GM19372 (cell line): ENCODE measurements around the gene OPN1MW3.
"Not testable (repeated sequence)": the region's sequence is repeated elsewhere in the genome, so short reads cannot be mapped to it uniquely, and the experiment has no call there.

Experiments
- ATAC-seq: cut with Tn5 transposase; IDR thresholded peaks from one replicate; pipeline ENCODE4 v1.9.1; 2021; ENCODE audit warnings: mild to moderate bottlenecking, low read depth, moderate library complexity; ENCODE audit not compliant: unreplicated experiment

Gene OPN1MW3

DNA sequence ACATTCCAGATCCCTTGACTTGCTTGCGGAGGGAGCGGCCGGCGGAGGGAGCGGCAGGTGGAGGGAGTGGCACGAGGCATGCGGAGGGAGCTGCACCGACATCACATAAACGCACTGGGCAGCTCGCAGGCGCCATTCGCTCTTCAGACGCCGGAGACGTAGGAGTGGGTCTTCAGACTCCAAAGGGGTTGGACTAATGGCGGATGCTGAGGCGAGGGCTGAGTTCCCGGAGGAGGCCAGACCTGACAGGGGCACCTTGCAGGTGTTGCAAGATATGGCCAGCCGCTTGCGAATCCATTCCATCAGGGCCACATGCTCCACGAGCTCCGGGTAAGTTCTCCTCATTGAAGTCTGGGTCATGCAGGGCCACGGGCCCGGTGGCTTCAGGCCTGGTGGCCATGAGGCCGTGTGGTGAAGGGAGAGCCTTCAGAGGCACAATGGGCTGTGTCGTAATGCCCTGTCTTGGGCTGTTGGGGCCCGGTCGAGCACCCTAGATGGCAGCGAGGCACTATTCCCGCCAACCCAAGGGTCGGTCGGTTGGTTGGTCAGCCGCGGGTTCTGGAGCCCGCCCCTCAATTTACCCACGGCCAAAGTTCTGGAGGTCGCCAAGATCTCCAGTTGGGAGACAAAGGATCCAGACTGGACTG, 38.4 kb downstream of the OPN1MW3 start, which contains the start of gene TKTL1:
TSS of gene TKTL1 (plus strand) at position 132 of the 647 bp plus-strand sequence. CDS start at position 197, 65 bp downstream.
- no peak for ATAC-seq

DNA sequence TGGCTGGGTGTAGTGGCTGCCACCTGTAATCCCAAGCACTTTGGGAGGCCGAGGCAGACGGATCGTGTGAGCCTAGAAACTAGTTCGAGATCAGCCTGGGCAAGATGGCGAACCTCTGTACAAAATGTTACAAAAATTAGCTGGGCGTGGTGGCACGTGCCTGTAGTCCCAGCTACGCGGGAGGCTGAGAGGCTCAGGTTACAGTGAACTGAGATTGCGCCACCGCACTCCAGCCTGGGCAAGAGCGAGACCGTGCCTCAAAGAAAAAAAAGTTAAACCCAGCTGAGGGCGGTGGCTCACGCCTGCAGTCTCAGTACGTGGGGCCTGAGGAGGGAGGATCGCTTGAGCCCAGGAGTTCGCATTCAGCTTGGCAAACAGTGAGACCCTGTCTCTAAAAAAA, 39.3 kb downstream of the OPN1MW3 start:
- ATAC-seq, result no peak

DNA sequence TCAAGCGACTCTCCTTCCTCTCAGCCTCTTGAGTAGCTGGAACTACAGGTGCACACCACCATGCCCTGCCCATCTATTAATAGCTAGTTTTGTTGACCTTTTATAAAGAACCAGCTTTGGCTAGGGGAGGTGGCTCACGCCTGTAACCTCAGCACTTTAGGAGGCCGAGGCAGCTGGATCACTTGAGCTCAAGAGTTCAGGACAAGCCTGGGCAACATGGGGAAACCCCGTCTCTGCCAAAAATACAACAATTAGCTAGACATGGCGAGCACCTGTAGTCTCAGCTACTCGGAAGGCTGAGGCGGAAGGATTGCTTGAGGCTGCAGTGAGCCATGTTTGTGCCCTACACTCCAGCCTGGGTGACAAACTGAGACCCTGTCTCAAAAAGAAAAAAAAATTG, 40.9 kb downstream of the OPN1MW3 start:
- ATAC-seq, result no peak

DNA sequence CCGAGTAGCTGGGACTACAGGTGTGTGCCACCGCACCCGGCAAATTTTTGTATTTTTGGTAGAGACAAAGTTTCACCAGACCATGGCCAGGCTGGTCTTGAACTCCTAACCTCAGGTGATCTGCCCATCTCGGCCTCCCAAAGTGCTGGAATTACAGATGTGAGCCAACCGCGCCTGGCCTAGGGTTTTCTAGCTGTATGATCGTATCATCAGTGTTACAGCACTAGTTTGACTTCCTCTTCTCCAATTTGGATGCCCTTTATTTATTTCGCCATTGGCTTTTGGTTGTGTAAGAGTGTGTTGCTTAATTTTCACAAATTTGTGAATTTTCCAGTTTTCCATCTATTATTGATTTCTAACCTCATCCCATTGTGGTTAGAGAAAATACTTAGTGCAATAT, 43.4 kb downstream of the OPN1MW3 start:
- ATAC-seq, result no peak

DNA sequence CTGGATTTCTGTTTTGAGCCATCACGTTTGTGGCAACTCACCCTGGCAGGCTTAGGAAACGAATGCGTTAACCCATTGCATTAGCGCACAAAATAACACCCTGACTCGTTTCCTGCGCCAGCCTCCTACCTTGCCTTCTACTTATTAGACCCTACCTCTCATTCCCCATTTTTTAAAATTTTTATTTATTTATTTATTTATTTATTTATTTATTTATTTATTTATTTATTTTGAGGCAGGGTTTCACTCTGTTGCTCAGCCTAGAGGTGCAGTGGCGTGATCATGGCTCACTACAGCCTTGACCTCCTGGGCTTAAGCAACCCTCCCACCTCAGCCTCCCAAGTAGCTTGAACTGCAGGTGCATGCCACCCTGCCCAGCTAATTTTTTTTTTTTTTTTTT, 45.6 kb downstream of the OPN1MW3 start:
- not testable (repeated sequence) for ATAC-seq

DNA sequence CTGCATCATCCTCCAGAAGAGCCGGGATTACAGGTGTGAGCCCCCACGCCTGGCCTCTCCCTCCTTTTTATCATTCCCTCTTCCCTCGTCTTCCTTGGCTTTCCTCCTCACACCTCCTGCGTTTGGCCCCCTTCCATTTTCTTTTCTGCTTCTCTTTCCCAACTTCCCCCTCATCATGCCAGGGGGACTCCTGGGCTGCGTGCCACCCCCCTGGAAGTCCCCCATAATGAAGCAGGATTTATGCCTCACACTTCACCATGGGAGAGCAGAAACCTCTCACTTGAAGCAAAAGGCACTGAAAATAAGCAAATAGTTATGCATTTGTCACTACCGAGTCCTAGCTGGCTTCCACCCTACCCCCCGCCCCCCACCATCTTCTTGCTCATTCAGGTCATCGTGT, 46.1 kb downstream of the OPN1MW3 start:
- ATAC-seq, result no peak

DNA sequence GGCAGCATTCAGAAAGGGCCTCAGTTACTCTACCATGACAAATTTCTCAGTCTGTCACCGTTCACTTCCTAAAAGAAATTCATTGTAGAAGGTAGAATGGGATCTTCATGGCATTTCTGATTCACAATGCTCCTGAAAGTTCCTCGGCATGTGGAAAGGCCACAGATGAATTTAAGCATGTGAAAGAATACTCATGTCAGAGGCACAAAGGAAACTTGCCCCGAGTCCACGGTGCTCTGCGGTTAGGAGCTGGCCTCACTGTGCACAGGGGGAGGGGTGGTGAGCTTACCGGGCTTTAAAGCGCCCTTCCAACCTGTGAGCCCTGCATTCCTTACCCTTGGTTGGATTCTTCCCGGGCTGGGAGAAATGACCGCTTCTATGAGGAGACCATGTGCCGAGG, 47.5 kb downstream of the OPN1MW3 start:
- ATAC-seq, result no peak

DNA sequence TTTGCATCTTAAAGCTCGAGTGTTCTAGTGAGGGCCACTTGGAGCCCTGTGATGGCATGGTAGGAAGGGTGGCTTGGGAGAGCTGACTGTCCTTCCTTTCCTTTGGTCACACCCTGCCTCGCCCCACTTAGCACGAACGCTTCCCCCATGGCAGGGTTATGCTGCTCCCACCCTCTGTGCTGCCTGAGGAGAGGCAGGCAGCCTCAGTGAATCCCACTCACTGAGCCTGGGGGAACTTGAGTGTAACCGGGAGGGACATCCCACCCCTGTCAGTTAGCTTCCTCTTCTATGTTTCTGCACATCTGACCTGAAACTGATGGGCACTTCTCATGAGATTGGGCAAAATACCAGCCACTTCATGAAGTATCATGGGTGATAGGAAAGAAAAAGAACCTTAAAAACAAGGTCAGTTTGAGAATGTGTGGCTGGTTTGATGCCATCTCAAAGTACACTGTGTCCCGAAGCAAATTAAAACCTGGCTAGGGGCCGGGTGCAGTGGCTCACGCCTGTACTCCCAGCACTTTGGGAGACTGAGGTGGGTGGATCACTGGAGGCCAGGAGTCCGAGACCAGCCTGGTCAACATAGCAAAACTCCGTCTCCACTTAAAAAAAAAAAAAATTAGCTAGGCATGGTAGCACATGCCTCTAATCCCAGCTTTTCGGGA, 48.3 kb downstream of the OPN1MW3 start:
- ATAC-seq, result no peak

DNA sequence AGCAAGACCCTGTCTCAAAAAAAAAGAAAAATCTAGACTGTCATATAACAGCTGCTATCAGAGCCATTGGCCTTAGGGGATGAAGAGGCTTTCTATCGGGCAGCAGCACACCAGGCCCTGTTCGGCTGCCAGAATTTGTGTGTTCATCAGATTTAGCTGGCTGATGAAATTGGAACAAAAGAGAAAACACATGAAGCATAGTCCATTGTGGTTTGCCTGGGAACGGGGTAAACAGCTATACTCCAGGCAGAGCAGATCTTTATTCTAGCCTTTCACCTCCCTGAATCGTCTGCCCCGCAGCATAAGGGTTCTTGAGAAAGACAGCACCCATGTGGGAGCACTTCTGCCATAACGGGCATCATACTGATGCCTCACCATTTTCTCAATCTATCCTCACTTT, 49.8 kb downstream of the OPN1MW3 start:
- ATAC-seq, result no peak

DNA sequence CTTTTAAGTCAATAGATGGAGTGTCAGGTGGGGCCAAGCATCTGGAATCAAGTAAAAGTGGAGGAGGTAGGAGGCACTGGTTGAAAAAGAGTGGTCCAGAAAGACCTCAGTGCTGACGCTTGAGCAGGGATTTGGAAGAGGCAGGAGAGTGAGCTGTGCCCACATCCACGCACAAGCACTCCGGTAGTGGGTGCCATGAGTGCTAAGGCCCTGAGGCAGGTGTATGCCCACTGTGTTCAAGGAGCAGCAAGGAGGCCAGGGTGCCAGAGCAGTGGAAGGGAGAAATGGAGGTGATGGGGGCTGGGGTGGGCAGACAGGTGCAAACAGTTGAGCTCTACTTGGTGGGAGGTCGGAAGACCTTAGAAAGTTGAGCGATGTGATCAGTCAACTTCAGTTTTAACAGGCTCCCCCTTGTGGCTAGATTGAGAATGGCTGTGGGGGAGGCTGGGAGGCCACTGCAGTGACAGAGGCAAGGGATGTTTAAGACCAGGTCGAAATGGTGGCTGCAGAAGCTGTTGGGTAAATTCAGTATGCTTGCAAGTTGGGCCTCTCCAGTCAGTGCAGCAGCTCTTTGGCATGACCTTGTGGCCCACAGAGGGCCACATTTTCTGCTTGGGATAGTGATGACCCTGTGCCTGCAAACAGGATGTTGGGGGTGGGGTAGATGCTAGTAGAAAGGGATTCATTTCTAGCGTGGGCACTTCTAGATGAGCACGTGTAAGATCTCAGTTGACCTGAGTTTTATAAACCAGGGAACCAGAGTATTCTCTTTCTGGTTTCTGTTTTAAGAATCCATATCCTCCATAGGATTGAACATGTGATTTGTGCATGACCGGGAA, 50.9 kb downstream of the OPN1MW3 start:
- no peak for ATAC-seq

DNA sequence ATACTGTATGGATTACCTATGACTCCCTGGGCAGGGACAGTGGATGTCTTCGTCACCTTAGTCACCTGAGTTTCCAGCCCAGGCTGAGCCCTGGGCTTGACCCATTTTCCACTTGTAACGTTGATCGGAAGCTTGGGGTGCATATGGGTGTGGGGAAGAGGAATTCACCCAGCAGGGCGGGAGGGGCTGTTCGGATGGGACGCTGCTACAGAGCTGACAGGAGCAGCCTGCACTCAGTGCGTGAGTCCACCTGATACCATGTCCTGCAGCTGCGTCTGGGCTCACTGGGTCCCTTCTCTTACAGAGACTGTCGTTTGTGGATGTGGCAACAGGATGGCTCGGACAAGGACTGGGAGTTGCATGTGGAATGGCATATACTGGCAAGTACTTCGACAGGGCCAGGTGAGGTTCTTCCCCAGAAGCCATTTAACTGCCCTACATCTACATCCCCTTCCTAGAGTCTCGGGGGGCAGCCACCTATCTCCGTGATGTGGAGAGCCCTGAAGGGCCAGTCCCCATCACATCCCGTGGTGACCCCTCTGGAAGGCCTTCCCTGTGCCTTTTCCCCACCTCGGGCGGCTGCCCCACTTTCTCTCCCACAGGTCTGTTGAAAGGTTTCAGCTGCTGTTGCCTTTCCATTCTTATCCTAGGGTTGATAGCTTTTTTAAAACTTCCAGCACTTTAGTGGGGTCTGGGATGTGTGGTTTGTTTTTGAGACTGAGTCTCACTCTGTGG, 51.8 kb downstream of the OPN1MW3 start:
- no peak for ATAC-seq

DNA sequence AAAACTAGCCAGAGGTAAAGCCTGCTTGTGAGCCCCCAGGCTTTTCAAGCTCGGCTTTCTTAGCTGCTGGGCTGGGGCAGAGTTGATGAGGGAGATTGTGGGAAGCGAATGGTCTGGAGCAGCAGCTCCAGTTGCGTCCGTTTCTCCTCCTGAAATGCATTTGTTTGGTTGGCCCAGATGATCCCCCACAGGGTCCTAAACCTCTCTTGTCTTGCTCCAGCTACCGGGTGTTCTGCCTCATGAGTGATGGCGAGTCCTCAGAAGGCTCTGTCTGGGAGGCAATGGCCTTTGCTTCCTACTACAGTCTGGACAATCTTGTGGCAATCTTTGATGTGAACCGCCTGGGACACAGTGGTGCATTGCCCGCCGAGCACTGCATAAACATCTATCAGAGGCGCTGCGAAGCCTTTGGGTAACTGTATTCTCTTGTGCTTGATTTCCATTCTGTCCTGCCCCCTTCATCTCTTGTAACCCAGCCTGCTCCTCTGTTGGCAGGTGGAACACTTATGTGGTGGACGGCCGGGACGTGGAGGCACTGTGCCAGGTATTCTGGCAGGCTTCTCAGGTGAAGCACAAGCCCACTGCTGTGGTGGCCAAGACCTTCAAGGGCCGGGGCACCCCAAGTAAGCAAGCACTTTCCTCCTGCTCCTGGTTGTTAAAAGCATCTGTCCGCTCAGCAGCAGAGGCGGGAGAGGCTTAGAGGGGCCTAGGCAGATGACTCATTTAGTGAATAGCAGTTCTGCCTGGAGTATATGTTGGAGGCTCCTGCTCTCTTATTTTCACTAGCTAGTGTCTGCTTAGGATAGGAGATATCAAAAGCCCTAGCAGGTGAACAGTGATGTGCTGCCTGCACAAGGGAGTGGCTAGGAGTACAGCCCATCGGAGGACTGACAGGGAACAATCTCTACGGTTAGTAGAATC, 53.5 kb downstream of the OPN1MW3 start:
- no peak for ATAC-seq

DNA sequence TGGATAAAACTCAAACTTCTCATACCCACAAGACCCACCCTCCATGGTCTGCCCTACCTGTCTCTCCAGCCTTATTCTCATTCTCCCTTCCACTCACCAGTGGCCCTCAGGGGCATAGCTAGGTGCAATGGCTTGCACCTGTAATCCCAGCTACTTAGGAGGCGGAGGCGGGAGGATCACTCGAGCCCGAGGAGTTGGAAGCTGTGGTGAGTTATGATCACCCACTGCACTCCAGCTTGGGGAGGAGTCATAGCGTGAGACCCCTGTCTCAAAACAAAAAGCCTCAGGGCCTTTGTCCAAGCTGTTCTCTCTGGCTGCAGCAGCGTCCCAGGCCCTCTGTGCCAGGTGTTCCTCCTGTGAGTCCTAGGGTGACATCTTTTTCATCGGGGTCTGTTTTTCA, 54.7 kb downstream of the OPN1MW3 start:
- ATAC-seq, result no peak

DNA sequence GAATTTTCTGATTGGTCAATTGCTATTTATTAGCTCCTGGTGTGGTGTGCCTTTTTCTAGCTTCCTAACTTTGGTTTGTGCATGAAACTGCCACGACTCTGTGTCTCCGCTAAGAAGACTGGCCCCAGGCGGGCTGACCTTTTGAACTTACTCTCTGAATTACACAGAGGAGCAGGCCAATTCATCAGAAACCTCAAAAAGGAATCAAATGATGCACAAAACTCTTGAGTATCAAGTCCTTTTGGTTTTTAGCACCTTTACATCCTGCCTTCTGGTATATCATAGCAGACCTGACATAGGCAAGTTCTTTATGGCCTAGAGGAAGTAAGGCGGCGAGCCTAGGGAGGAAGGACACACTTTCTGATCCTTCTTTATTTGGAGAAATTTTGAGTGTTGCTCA, 55.8 kb downstream of the OPN1MW3 start:
- ATAC-seq, result no peak

DNA sequence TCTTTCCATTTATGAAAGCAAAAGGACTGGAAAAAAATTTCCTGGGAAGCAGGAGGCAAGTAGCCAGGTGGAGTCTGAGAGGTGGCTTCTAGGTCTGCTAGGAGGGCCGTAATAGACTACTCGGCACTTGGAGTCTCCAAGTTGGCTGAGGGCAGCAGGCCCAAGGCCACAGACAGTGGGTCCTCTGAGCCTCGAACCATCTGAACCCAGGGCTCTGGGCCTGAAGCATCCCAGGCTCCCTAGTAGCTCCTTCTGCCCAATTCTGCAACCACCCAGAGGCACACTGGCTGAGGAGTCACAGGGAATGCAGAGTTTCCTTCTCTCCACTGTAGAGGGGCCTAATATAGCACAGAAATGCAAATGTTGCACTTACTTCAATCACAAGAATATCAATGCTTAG, 58.0 kb downstream of the OPN1MW3 start:
- no peak for ATAC-seq

DNA sequence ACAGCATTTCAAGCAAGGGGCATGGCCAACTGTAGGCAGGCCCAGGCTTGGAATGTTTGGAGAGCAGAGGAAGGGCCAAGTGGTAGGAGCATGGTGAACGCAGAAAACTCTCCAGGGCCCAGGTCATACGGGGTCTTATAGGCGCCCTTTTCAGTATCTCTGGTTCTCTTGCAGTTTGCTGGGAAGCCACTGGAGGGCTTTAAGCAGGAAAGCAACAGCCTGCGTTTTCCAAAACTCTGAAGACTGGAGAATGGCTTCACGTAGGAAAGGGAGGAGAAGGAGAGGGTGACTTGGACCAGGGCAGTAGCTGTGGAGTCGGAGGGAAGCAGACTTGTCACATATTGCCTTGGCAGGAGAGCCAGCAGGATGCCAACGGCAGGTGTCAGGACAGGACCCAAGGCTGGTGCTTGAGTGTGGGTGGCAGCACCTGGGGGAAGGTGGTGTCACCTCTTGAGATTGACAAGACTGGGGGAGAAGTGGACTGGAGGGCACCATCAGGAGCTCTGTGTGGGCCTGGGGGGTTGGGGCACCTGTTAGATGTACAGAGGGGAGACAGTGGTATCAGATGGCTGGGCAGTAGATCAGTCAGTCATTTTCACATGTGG, 60.1 kb downstream of the OPN1MW3 start:
- no peak for ATAC-seq

DNA sequence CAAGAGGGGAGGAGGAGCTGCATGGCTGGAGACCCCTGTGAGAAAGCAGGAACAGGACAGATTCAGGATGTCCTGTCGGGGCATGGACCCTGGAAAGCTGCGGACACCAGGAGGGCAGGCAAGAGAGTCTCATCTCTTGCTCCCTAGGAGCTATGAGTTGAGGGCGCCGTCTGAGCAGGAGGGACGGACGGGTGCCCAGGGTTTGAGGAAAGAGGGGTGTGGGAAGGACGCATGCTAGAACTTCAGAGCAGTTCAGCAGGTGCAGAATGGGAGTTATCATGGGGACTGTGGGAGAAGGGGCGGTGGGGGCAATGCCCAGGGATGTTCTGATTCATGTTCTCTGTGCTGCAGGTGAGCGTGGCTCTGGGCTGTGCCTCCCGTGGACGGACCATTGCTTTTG, 63.0 kb downstream of the OPN1MW3 start:
- ATAC-seq, result no peak
